Heart left ventricle (tissue), 13 donors: Measurements from ENCODE around the gene SBSN.

ENCODE experiments used
- POLR2A ChIP-seq, 2 donors: fragments of 450-650 bp; IDR thresholded peaks; one replicate each; pipeline ENCODE4 v1.6.1; 2017; ENCODE audit warnings: antibody characterized with exemption in 2 of 2, mild to moderate bottlenecking in 2 of 2, moderate library complexity in 2 of 2
- TF ChIP-seq, protein P1 (sequence below), 12 donors: fragments of 200-600 bp; sonication (generic) in 4 of 12; IDR thresholded peaks; one replicate each; pipeline versions ENCODE4 v1.5.0 to v1.8.0; 2018 to 2022; ENCODE audit warnings: antibody characterized with exemption in 12 of 12, mild to moderate bottlenecking in 5 of 12
- donor health status: ischemic (EF 13 %, LVEDD 7.1; RV severe dilation, severe dysfunction).
- donor health status: DM: no; HTN: yes; CAD: no.
- donor health status: DM: no; HTN: no; CAD: no.
- donor health status: ischemic (EF 25% LVEDD 6.9; RV normal size, moderate dysfunction).
- donor health status: ischemic (EF 25% LVEDD 5.7; RV mildly dilated, moderate dysfunction).
- donor health status: ischemic (EF 35%, LVEDD 5.7; RV mildly dilated, moderate dysfunction).
- donor health status: nonischemic (EF 11% LVEDD 7.7; RV severe dilation, severe dysfunction).
- donor health status: DM: yes; HTN: yes; CAD: no.
- donor health status: PGD.
- donor health status: ischemic (EF 29% LVEDD 5.4; RV normal size, mild dysfunction).
- donor health status: nonischemic (EF 23%, LVEDD 6.1; RV moderate dilation, normal function).

DNA sequence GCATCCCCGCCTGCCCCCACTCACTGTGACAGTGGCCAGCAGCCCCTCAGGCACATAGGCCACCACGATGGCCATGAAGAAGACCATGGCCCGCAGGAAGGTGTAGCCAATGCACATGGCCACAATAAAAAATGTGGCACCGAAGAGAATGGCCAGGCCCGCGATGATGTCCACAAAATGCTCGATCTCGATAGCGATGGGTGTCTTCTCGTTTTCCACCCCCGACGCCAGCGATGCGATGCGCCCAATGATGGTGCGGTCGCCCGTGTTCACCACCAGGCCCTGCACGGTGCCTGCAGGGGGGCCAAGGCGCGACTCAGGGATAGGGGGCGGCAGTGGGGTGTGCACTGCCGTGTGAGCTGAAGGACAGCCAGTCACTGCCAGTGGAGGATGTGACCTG is 31.7 kb upstream of the SBSN start:
- TF ChIP-seq, protein P1, sequence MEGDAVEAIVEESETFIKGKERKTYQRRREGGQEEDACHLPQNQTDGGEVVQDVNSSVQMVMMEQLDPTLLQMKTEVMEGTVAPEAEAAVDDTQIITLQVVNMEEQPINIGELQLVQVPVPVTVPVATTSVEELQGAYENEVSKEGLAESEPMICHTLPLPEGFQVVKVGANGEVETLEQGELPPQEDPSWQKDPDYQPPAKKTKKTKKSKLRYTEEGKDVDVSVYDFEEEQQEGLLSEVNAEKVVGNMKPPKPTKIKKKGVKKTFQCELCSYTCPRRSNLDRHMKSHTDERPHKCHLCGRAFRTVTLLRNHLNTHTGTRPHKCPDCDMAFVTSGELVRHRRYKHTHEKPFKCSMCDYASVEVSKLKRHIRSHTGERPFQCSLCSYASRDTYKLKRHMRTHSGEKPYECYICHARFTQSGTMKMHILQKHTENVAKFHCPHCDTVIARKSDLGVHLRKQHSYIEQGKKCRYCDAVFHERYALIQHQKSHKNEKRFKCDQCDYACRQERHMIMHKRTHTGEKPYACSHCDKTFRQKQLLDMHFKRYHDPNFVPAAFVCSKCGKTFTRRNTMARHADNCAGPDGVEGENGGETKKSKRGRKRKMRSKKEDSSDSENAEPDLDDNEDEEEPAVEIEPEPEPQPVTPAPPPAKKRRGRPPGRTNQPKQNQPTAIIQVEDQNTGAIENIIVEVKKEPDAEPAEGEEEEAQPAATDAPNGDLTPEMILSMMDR (IDR thresholded peaks at IDR 0.05): no peak
- no peak for TF ChIP-seq POLR2A (IDR thresholded peaks at IDR 0.05)
